ENCODE measurements around the gene LIMS2. TPM values are rescaled to one million over a fixed set of nuclear protein-coding genes. Genes with fewer than 3 reads are reported as not detected.

LIMS2 gene
- total RNA-seq, 2 donors from 2014 or later, result 9.6 to 21.4 TPM

DNA sequence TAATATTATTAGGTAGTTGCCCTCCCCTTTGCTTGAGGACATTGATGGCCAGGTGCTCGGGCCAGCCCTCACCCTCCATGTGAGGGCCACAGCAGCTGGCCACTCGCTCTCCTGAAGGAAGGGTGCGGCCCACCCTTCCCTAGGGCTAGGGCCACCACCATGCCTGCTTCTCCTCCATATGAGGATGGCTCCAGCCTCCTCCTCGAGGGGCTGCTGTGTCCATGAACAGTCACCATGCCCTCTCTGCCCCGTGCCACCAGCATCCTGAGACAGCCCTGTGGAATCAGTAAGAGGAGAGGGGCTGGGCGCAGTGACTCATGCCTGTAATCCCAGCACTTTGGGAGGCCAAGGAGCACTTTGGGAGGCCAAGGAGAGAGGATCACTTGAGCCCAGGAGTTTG, 27.0 kb downstream of the LIMS2 start:
- Histone ChIP-seq H3K4me3 (no peak overlapping the region), H3K27ac (no peak overlapping the region), H3K27me3 (no peaks in the 10 kb centered on the region), H3K36me3 (replicated peaks in 1 of 2; ENCODE audit: insufficient read depth in 1 of 2, low read depth in 2 of 2) (no peaks in the 10 kb centered on the region), H3K9me3 (no peaks in the 10 kb centered on the region), H3K4me1 (peaks cover 12% of the 10 kb centered on the region)
- TF ChIP-seq POLR2A (IDR thresholded peaks at IDR 0.05), result no peak
- TF ChIP-seq, protein P1, sequence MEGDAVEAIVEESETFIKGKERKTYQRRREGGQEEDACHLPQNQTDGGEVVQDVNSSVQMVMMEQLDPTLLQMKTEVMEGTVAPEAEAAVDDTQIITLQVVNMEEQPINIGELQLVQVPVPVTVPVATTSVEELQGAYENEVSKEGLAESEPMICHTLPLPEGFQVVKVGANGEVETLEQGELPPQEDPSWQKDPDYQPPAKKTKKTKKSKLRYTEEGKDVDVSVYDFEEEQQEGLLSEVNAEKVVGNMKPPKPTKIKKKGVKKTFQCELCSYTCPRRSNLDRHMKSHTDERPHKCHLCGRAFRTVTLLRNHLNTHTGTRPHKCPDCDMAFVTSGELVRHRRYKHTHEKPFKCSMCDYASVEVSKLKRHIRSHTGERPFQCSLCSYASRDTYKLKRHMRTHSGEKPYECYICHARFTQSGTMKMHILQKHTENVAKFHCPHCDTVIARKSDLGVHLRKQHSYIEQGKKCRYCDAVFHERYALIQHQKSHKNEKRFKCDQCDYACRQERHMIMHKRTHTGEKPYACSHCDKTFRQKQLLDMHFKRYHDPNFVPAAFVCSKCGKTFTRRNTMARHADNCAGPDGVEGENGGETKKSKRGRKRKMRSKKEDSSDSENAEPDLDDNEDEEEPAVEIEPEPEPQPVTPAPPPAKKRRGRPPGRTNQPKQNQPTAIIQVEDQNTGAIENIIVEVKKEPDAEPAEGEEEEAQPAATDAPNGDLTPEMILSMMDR (IDR thresholded peaks at IDR 0.05), result no peak
- intact Hi-C loops (cut with DNase I), result no loop called here
- DNase-seq, result no peak
- WGBS, 2 donors, result 65 to 73% methylated on average over 5 to 6 of the region's 6 CpGs
- ATAC-seq, result no peak

DNA sequence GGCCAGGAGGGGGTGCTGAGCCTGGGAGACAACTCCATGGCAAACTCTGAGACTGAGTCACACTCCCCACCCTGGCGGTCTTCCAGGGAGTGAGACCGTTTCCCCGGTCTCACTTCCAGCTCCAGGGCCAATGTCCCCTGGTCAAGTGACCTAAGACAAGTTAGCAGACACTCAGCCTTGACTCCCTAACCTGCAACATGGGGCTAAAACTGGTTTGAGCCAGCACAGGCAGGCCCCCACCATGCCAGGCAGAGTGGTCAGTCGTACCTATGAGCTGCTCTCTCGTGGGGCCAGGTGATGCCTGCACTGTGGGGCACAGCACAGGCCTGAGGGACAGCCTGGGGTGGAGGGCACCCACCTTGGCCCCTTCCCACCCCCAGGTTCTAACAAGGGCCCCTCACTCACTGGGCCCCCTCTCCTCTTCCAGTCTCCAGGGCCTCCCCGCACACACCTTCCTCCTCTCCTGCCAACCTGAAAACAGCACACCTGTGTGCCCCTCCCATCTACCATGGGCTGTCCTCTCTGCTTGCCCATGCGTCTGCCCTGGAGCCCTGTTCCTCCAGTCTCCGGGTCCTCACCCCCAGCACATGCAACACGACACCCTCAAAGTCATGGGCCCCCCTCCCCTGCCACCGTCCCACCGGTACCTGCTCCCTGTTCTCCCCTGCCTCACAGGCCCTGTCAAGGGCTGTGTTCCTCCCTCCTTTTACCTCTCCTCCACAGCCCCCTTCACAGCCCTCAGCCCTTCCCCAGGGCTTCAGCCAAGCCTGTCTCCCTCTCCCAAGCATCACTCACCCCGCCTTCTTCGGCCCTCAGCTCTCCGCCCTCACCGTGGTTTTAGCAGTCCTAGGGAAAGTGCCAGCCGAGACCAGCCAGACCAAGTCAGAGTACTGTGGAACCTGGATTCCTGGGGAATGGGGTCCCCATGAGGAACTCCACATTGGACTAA, 27.8 kb downstream of the LIMS2 start:
- no peak for ATAC-seq
- no peak for DNase-seq
- no peak overlapping the region for H3K27ac ChIP-seq
- no peak for TF ChIP-seq POLR2A (IDR thresholded peaks at IDR 0.05)
- TF ChIP-seq, protein P1 (IDR thresholded peaks at IDR 0.05), result no peak
- H3K27me3 ChIP-seq, result no peaks in the 10 kb centered on the region
- 66 to 73% methylated on average over 16 of the region's 16 CpGs for WGBS, 2 donors
- intact Hi-C loops (cut with DNase I), result no loop called here
- no peak overlapping the region for H3K4me3 ChIP-seq
- H3K4me1 ChIP-seq, result peaks cover 8% of the 10 kb centered on the region
- no peaks in the 10 kb centered on the region for H3K9me3 ChIP-seq
- no peaks in the 10 kb centered on the region for H3K36me3 ChIP-seq (replicated peaks in 1 of 2; ENCODE audit: insufficient read depth in 1 of 2, low read depth in 2 of 2)

DNA sequence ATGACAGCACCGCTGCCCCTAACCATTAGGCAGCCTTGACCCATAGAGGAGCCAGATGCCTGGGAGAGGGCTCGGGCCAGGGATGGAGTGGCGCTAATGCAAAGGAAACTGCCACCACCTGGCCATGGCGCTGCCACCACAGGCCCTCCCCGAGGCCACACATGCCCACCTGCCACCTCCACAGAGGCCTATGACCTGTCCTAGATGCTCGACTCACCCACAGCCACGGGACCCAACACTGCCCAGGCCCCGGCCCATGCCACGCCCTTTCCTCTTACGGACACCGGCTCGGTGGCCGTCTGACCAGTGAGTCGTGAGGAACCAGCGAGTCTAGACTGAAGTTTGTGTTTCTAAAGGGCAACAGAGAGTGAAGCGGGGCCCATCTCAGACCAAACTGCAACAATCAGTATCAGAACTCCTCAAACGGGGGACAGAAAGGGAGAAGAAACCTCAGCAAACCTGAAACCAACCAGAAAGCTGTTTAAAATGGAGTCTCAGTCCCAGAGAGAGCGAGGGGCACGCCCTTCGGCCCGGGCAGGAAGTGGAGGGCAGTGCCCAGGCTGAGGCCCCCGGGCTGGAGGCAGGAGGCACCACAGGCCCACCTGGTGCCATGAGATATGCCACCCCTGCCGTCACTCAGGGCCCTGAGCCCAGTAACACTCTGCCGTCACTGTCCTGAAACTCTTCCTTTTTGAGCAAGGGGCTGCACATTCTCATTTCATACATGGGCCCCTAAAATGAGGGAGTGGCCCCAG, 28.7 kb downstream of the LIMS2 start:
- TF ChIP-seq, protein P1 (IDR thresholded peaks at IDR 0.05), result no peak
- no peak for TF ChIP-seq POLR2A (IDR thresholded peaks at IDR 0.05)
- Histone ChIP-seq H3K27me3 (no peaks in the 10 kb centered on the region), H3K36me3 (replicated peaks in 1 of 2; ENCODE audit: insufficient read depth in 1 of 2, low read depth in 2 of 2) (no peaks in the 10 kb centered on the region), H3K4me1 (peaks cover 8% of the 10 kb centered on the region), H3K27ac (no peak overlapping the region), H3K4me3 (no peak overlapping the region), H3K9me3 (no peaks in the 10 kb centered on the region)
- no peak for ATAC-seq
- intact Hi-C loops (cut with DNase I), result no loop called here
- DNase-seq, result no peak
- WGBS, 2 donors, result 68 to 77% methylated on average over 19 to 24 of the region's 24 CpGs

DNA sequence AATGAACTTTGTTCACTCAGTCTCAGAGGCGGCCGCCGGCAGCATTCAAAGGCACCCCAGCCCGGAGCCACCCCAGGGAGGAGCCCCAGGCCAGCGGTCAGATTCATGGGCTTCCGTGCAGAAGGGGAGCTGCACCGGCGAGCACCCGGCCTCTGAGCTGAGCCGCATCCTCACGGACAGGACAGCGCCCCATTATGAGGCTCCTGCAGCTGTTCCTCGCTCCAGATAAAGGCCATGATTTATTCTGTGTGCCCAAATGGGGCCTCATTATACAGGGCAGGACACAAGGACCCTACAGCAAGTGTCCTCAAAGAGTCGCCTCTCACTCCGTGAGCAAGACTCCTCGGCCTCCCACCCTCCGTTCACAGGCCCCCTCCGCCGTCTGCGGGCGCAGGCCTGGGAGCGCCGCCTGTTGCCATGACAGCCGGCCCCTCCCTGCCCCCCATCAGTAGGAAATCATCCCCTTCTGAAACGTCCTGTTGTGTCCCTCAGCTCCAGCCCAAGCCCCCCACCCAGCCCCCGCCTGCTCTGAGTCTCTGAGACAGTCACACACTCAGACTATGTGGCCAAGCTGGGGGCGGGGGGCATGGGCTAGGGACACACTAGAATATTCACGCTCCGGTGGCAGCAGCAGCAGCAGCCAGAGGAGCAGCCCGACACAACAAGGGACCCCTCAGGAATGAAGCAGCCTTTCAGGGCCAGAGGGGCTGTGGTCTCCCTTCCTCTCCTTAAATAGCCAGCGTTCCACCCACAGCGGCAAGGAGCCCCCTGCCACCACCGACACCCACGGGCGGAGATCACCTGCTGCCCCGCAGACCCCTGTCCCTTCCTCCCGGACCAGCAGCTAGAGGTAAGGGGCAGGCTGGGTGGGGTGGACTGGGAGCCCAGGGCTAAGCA, 29.7 kb downstream of the LIMS2 start, which contains the start of gene GPR17:
TSS of gene GPR17 (plus strand) at position 759 of the 897 bp plus-strand sequence. CDS start 4,583 bp downstream, outside the sequence.
- DNase-seq (no peak), ATAC-seq (no peak)
- Histone ChIP-seq H3K4me1 (peaks cover 8% of the 10 kb centered on the region), H3K27me3 (no peaks in the 10 kb centered on the region), H3K4me3 (no peak within 1 kb of the TSS), H3K27ac (no peak within 1 kb of the TSS), H3K36me3 (replicated peaks in 1 of 2; ENCODE audit: insufficient read depth in 1 of 2, low read depth in 2 of 2) (no peaks in the 10 kb centered on the region), H3K9me3 (no peaks in the 10 kb centered on the region)
- WGBS, 2 donors, result 59 to 61% methylated on average over 20 to 32 of the region's 37 CpGs
- intact Hi-C loops (cut with DNase I), result no loop called here
- no peak for TF ChIP-seq POLR2A (IDR thresholded peaks at IDR 0.05)
- TF ChIP-seq, protein P1 (IDR thresholded peaks at IDR 0.05), result no peak

Measured in body of pancreas (tissue), 4 donors.